Measurements from ENCODE around the gene MAOA.

Gene MAOA

GRCh38 chrX:43643662-43644061, 12.4 kb upstream of the MAOA start:
- DNase-seq (ENCODE audit: insufficient read length, low spot score) (no peak), FAIRE-seq (no peak)
- no peak for TF ChIP-seq CTCF (IDR thresholded peaks at IDR 0.05; ENCODE audit: insufficient read depth, missing control alignments)

GRCh38 chrX:43644124-43644701, 11.9 kb upstream of the MAOA start:
- FAIRE-seq (no peak), DNase-seq (ENCODE audit: insufficient read length, low spot score) (no peak)
- no peak for TF ChIP-seq CTCF (IDR thresholded peaks at IDR 0.05; ENCODE audit: insufficient read depth, missing control alignments)

GRCh38 chrX:43646800-43647199, 9.3 kb upstream of the MAOA start:
- FAIRE-seq: no peak
- no peak for TF ChIP-seq CTCF (IDR thresholded peaks at IDR 0.05; ENCODE audit: insufficient read depth, missing control alignments)
- no peak for DNase-seq (ENCODE audit: insufficient read length, low spot score)

- FAIRE-seq (no peak), DNase-seq (ENCODE audit: insufficient read length, low spot score) (peak; percentile 61)
- peak; percentile 19 for TF ChIP-seq CTCF (IDR thresholded peaks at IDR 0.05; ENCODE audit: insufficient read depth, missing control alignments)
Observed at GRCh38 chrX:43654431-43655150, 1.5 kb upstream of the MAOA start.

DNA sequence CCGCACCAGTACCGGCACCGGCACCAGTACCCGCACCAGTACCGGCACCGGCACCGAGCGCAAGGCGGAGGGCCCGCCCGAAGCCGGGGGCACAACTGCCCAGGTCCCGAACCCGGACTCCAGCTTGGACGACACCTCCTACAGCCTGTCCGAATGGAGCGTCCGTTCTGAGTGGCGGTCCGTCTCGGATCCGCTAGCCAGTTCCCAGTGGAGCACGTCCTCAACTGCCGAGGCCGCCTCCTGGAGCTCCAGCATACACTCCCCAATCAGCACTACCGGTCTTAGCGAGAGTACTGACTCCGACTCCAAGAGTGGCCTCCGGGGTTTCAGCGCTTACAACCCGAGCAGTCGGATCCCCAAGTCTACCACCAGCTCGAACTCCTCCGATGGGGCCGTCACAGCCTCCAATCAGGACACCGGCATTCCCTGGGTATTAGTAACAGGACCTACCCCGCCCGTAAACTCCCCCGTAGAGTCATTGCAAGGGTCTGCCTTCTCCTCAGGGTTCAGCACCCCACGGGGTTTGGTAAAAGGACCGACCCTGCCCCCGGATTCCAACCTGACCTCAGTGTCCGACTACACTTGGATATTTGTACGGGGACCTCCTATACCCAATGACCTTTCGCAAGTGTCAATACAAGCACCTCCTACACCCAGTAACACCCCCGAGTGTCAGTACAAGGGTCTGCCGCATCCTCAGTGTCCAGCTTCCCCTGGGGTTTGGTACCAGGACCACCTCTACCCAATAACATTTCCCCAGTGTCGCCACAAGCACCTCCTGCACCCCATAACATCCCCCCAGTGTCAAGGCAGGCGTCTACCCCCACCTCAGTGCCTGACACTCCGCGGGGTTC, 721 bp upstream of the MAOA start:
- DNase-seq (ENCODE audit: insufficient read length, low spot score) (no peak), FAIRE-seq (no peak)
- no peak for TF ChIP-seq CTCF (IDR thresholded peaks at IDR 0.05; ENCODE audit: insufficient read depth, missing control alignments)

DNA sequence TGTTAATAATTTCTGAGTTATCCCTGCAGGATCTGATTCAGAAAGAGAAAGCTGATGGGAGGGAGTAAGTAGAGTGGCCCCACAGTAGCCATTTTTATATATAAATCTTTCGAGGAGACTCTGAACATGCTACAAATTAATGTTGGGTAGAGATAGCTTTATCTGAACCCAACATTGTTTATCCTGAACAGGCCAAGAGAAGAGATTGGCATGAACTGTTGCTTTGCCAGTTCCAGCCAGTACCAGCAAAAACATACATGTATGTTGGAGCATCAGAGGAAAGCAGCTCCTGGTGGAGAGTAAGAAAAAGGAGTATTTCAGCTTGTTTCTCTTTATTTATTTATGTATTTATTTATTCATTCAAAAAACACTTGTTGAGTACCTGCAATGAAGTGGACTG, 1.6 kb downstream of the MAOA start:
- FAIRE-seq (no peak), DNase-seq (ENCODE audit: insufficient read length, low spot score) (no peak)
- no peak for TF ChIP-seq CTCF (IDR thresholded peaks at IDR 0.05; ENCODE audit: insufficient read depth, missing control alignments)
